ENCODE results near the gene IGFL1. TPM values are rescaled to one million over a fixed set of nuclear protein-coding genes. Genes with fewer than 3 reads are reported as not detected.
"Not testable (repeated sequence)": the region's sequence is repeated elsewhere in the genome, so short reads cannot be mapped to it uniquely, and the experiment has no call there.

Gene IGFL1
- total RNA-seq, 4 donors from 2014 or later, result not detected

DNA sequence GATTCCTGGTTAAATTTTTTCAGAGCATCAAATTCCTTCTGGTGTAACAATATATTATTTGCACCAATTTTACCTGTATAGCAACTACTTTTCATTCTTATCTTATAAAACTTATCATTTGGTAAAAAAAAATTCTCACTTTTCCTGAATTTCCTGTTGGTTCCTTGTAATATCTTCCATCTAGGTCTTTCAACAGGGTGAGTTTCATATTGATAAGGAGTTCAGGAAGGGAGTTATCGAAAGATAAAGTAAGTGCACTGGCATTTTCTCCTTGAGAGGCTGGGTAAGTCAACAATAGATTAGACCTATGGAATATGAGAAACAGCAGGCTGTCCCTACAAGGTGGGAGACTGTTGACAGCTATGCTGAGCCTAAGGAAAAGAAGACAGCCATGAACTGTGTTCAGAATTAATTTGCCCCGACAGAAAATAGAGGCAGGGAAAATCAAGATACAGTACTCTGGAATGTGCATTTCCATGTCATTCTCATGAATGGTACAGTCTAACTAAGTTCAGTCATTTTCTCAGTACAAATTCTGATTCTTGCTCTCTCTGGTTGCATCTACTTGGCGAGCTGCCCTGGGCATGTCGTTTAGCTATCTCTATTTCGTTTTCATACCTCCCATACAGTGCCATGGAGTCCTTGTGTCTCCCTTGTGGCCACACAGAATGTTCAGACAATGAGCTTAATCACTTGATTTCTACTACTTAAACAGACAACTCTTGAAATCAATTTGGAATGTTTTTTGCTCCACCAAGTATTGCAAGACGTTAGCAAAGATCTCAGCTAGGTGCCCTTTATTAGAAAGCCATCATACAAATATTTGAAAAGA is 9.9 kb downstream of the IGFL1 start:
- no peaks in the 10 kb centered on the region for H3K36me3 ChIP-seq
- H3K27ac ChIP-seq, result no peak overlapping the region
- no peaks in the 10 kb centered on the region for H3K27me3 ChIP-seq
- no peak overlapping the region for H3K4me3 ChIP-seq
- no peaks in the 10 kb centered on the region for H3K4me1 ChIP-seq
- TF ChIP-seq, protein P1, sequence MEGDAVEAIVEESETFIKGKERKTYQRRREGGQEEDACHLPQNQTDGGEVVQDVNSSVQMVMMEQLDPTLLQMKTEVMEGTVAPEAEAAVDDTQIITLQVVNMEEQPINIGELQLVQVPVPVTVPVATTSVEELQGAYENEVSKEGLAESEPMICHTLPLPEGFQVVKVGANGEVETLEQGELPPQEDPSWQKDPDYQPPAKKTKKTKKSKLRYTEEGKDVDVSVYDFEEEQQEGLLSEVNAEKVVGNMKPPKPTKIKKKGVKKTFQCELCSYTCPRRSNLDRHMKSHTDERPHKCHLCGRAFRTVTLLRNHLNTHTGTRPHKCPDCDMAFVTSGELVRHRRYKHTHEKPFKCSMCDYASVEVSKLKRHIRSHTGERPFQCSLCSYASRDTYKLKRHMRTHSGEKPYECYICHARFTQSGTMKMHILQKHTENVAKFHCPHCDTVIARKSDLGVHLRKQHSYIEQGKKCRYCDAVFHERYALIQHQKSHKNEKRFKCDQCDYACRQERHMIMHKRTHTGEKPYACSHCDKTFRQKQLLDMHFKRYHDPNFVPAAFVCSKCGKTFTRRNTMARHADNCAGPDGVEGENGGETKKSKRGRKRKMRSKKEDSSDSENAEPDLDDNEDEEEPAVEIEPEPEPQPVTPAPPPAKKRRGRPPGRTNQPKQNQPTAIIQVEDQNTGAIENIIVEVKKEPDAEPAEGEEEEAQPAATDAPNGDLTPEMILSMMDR (IDR thresholded peaks at IDR 0.05), result no peak
- TF ChIP-seq POLR2A (IDR thresholded peaks at IDR 0.05), result no peak
- no peaks in the 10 kb centered on the region for H3K9me3 ChIP-seq
- no peak for DNase-seq

DNA sequence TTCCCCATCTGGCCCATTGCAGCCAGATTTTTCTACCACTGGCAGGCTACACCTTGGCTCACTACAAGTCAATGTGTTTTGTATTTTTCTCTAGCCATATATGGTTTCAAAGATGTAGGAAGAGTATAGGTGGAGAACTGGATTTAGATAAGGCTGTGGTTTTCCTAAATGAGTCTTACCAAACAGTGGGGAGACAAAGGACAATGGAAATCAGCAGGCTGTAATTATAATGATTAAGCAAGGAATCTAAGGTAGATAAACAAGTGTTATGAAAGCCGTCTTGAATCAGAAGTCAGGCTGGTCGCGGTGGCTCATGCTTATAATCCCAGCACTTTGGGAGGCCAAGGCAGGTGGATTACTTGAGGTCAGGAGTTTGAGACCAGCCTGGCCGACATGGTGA is 11.2 kb downstream of the IGFL1 start:
- H3K27ac ChIP-seq, result no peak overlapping the region
- no peaks in the 10 kb centered on the region for H3K4me1 ChIP-seq
- no peak for TF ChIP-seq POLR2A (IDR thresholded peaks at IDR 0.05)
- TF ChIP-seq, protein P1 (IDR thresholded peaks at IDR 0.05), result no peak
- no peaks in the 10 kb centered on the region for H3K9me3 ChIP-seq
- no peak for DNase-seq
- no peaks in the 10 kb centered on the region for H3K36me3 ChIP-seq
- H3K27me3 ChIP-seq, result no peaks in the 10 kb centered on the region
- no peak overlapping the region for H3K4me3 ChIP-seq

DNA sequence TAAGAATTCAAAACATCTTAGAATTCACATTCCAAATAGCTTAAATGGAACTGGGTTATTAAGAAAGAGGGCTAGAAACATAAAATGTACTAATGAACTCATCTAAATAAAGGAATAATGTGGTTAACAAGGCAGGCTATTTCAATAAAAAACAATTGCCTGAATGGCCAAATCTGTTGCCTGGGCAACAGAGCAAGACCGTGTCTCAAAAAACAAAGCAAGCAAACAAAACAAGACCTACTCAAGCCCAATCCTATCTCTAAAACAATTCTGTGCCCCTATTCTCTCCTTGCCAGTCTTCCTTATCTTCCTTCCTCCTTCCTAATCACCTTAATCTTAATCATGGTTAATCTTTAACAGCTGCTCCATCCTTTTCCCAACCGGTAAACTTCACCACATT is 12.1 kb downstream of the IGFL1 start:
- no peak for TF ChIP-seq POLR2A (IDR thresholded peaks at IDR 0.05)
- TF ChIP-seq, protein P1 (IDR thresholded peaks at IDR 0.05), result no peak
- DNase-seq, result no peak
- Histone ChIP-seq H3K27me3 (no peaks in the 10 kb centered on the region), H3K9me3 (no peaks in the 10 kb centered on the region), H3K36me3 (no peaks in the 10 kb centered on the region), H3K27ac (no peak overlapping the region), H3K4me1 (no peaks in the 10 kb centered on the region), H3K4me3 (no peak overlapping the region)

DNA sequence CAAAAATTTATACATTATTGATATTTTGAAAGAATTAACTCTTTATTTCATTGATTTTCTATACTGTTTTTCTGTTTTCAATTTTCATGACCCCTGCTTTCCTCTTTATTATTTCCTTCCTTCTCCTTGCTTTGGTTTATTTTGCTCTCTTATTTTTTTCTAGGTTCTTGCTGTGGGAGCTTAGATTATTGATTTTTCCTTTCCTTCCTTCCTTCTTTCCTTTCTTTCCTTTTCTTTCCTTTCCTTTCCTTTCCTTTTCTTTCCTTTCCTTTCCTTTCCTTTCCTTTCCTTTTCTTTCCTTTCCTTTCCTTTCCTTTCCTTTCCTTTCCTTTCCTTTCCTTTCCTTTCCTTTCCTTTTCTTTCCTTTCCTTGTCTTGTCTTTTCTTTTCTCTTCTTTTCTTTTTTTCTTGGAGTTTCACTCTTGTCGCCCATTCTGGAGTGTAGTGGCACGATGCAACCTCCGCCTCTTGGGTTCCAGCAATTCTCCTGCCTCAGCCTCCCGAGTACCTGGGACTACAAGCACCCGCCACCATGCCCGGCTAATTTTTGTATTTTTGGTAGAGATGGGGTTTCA is 13.6 kb downstream of the IGFL1 start:
- not testable (repeated sequence) for DNase-seq, H3K9me3 ChIP-seq, H3K27me3 ChIP-seq, H3K27ac ChIP-seq, H3K4me3 ChIP-seq, H3K36me3 ChIP-seq, H3K4me1 ChIP-seq

DNA sequence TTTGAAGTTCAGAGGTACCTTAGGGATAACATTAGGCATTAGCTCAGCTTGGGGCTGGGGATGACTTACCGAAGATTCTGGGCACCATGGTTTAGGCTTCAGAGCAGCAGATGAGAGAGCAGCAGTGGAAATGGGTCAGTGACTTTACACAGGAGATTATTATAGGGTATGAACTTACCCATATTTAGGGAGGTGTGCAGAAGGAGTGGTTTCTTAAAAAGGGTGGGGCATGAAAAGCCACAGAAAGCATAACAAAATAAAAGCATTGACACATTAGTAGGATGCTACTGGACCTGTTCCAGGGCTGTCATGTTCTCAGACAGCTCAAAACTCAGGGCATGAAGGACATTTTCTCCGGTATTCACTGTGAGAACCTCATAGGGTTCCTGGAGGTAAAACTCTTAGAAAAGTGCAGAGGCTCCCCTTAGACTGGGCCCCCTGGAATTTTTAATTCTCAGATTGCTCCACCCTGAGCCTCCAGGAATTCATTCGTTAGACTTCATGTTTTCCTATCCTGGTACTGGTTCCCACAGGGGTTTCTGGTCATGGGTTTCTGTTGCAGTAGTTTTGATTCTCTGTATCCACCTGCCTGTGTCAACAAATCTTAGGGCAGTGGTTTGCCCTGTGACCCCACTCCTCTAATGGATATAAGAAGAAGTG is 20.7 kb downstream of the IGFL1 start:
- DNase-seq, result no peak
- H3K4me3 ChIP-seq, result no peak overlapping the region
- H3K27me3 ChIP-seq, result no peaks in the 10 kb centered on the region
- no peaks in the 10 kb centered on the region for H3K9me3 ChIP-seq
- no peak overlapping the region for H3K27ac ChIP-seq
- H3K4me1 ChIP-seq, result no peaks in the 10 kb centered on the region
- no peaks in the 10 kb centered on the region for H3K36me3 ChIP-seq
- no peak for TF ChIP-seq POLR2A (IDR thresholded peaks at IDR 0.05)
- TF ChIP-seq, protein P1 (IDR thresholded peaks at IDR 0.05), result no peak

DNA sequence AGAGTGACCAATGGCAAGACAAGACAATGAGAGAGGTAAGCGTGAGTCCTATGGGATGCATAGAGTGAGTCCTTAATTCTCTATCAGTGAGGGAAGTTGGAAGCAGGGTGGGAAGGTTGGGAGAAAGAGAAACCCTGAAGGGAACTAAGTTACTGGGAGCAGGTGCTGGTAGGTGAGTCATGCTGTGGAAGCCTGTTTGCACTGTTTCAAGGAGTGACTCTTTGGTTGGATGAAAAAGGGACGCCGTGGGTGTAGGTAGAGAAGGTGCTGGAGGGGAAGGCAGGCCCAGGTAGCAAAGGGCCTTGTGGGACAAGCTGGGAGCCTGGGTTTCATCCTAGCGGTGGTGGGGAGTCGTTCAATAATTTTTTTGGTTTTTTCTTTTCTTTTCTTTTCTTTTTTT is 21.9 kb downstream of the IGFL1 start:
- Histone ChIP-seq H3K9me3 (no peaks in the 10 kb centered on the region), H3K36me3 (no peaks in the 10 kb centered on the region), H3K4me1 (no peaks in the 10 kb centered on the region), H3K4me3 (no peak overlapping the region), H3K27me3 (no peaks in the 10 kb centered on the region), H3K27ac (no peak overlapping the region)
- no peak for DNase-seq
- no peak for TF ChIP-seq POLR2A (IDR thresholded peaks at IDR 0.05)
- TF ChIP-seq, protein P1 (IDR thresholded peaks at IDR 0.05), result no peak

All from Peyer's patch (tissue), 4 donors.